MCF 10A (cell line): Measurements from ENCODE around the gene VAV3. TPM values are rescaled to one million over a fixed set of nuclear protein-coding genes. Genes with fewer than 3 reads are reported as not detected.
A peak's percentile ranks its signal among the peaks of the same experiment; 100 is the strongest.

ENCODE experiments used
- BruUV-seq: library from RNA; stranded (reverse); fragments of 400-500 nt; replicated peaks from 2 replicates; lab custom pipeline; 2021; lab: Mats Ljungman, UMichigan
- CTCF ChIA-PET: fragments of 300-600 bp; sonication (Branson Sonifier 250); formaldehyde crosslinking; extraction: SDS; loops from one replicate; lab custom pipeline; 2021; ENCODE audit warnings: antibody characterized with exemption, inconsistent platforms; lab: Yijun Ruan, JAX
- POLR2A ChIA-PET: fragments of 300-600, 350-650 bp; sonication (Branson Sonifier 250); formaldehyde crosslinking; extraction: SDS; loops from one replicate; lab custom pipeline; 2020; ENCODE audit warnings: antibody characterized with exemption, inconsistent platforms; lab: Yijun Ruan, JAX
- DNase-seq: peaks from one replicate; pipeline ENCODE4 v3.0.0-alpha.2; 2018; ENCODE audit not compliant: unreplicated experiment
- H3K27ac Mint-ChIP-seq: one replicate; pipeline ENCODE4 v1.8.0; 2022; ENCODE audit warnings: mild to moderate bottlenecking, low read depth, mixed read lengths; ENCODE audit not compliant: unreplicated experiment
- H3K27me3 Mint-ChIP-seq: one replicate; pipeline ENCODE4 v1.8.0; 2022; ENCODE audit warnings: mixed read lengths; ENCODE audit not compliant: insufficient read depth, unreplicated experiment
- H3K36me3 Mint-ChIP-seq: one replicate; pipeline ENCODE4 v1.8.0; 2022; ENCODE audit warnings: mild to moderate bottlenecking, moderate library complexity, mixed read lengths; ENCODE audit not compliant: insufficient read depth, unreplicated experiment
- H3K4me1 Mint-ChIP-seq: one replicate; pipeline ENCODE4 v1.8.0; 2022; ENCODE audit warnings: mixed read lengths; ENCODE audit not compliant: insufficient read depth, unreplicated experiment
- H3K4me3 Mint-ChIP-seq: one replicate; pipeline ENCODE4 v1.8.0; 2022; ENCODE audit warnings: mild to moderate bottlenecking, moderate library complexity, mixed read lengths; ENCODE audit not compliant: unreplicated experiment
- H3K9me3 Mint-ChIP-seq: one replicate; pipeline ENCODE4 v1.8.0; 2022; ENCODE audit warnings: mixed read lengths; ENCODE audit not compliant: unreplicated experiment
- CTCF ChIP-seq: fragments of 200-600 bp; IDR thresholded peaks from one replicate; pipeline ENCODE4 v1.8.0; 2022; ENCODE audit warnings: antibody characterized with exemption, mild to moderate bottlenecking; ENCODE audit not compliant: unreplicated experiment
- intact Hi-C: fragments of 100-400 bp; cut with micrococcal nuclease; formaldehyde crosslinking; loops from 2 replicates; pipeline ENCODE4 v1.14.1; 2022
- microRNA-seq: library from miRNA; unstranded; fragments of <30 nt; microRNA quantifications from one replicate; pipeline ENCODE4 v1.2.0, GENCODE V29; 2022
- total RNA-seq: library from RNA; stranded (reverse); gene quantifications from 2 replicates; pipeline ENCODE4 v1.2.3, GENCODE V29; 2022

Gene VAV3
- total RNA-seq, 1 experiment from 2014 or later, result 2.0 TPM

- H3K27me3 Mint-ChIP-seq, result no peaks in the 10 kb centered on the region
- peak overlapping the region; percentile 49 for H3K27ac Mint-ChIP-seq
- H3K4me3 Mint-ChIP-seq, result no peak overlapping the region
- BruUV-seq, result no TSS peak
- DNase-seq, result peak; percentile 40
- no peaks in the 10 kb centered on the region for H3K9me3 Mint-ChIP-seq
- POLR2A ChIA-PET, result interaction anchor here (1.1 to 1.5 kb wide), 3 partner anchors 9 to 47 kb away, joined by 3 read pairs; no protein-coding TSS in a partner anchor
- TF ChIP-seq CTCF, result no peak
- CTCF ChIA-PET, result interaction anchor here (0.6 to 10.7 kb wide), 8 partner anchors 19 to 252 kb away, joined by 3 to 240 read pairs (median 4); no protein-coding TSS in a partner anchor
- intact Hi-C loops, result no loop called here
- H3K4me1 Mint-ChIP-seq, result peaks cover 21% of the 10 kb centered on the region
- H3K36me3 Mint-ChIP-seq, result no peaks in the 10 kb centered on the region
Observed at GRCh38 chr1:107525145-107525544, 439.8 kb downstream of the VAV3 start.

- no TSS peak for BruUV-seq
- intact Hi-C loops, result no loop called here
- POLR2A ChIA-PET, result no interaction called here
Observed at GRCh38 chr1:107524301-107524700, 440.7 kb downstream of the VAV3 start.

GRCh38 chr1:107523736-107524135 lies 441.2 kb downstream of the VAV3 start:
- Mint-ChIP-seq H3K27ac (no peak overlapping the region), H3K4me3 (no peak overlapping the region), H3K27me3 (no peaks in the 10 kb centered on the region), H3K4me1 (peaks cover 12% of the 10 kb centered on the region), H3K36me3 (no peaks in the 10 kb centered on the region), H3K9me3 (no peaks in the 10 kb centered on the region)
- ChIA-PET CTCF (interaction anchor here (0.7 to 10.7 kb wide), 3 partner anchors 90 to 250 kb away, joined by 3 to 240 read pairs (median 223); no protein-coding TSS in a partner anchor), POLR2A (no interaction called here)
- intact Hi-C loops, result no loop called here
- BruUV-seq, result no TSS peak
- DNase-seq, result no peak
- no peak for TF ChIP-seq CTCF

More at GRCh38 chr1:107524301-107524700, 440.7 kb downstream of the VAV3 start:
- DNase-seq, result no peak
- TF ChIP-seq CTCF, result no peak
- CTCF ChIA-PET, result interaction anchor here (0.7 to 10.7 kb wide), 3 partner anchors 91 to 251 kb away, joined by 3 to 240 read pairs (median 223); no protein-coding TSS in a partner anchor
- no peak overlapping the region for H3K4me3 Mint-ChIP-seq
- H3K27ac Mint-ChIP-seq, result no peak overlapping the region
- peaks cover 12% of the 10 kb centered on the region for H3K4me1 Mint-ChIP-seq
- H3K36me3 Mint-ChIP-seq, result no peaks in the 10 kb centered on the region
- no peaks in the 10 kb centered on the region for H3K9me3 Mint-ChIP-seq
- H3K27me3 Mint-ChIP-seq, result no peaks in the 10 kb centered on the region

GRCh38 chr1:107523061-107523460 lies 441.9 kb downstream of the VAV3 start:
- TF ChIP-seq CTCF, result no peak
- Mint-ChIP-seq H3K4me3 (no peak overlapping the region), H3K36me3 (no peaks in the 10 kb centered on the region), H3K27ac (no peak overlapping the region), H3K27me3 (no peaks in the 10 kb centered on the region), H3K4me1 (peaks cover 12% of the 10 kb centered on the region), H3K9me3 (no peaks in the 10 kb centered on the region)
- CTCF ChIA-PET, result interaction anchor here (0.7 to 10.7 kb wide), 2 partner anchors 32 to 90 kb away, joined by 3 to 240 read pairs; no protein-coding TSS in a partner anchor
- intact Hi-C loops, result no loop called here
- no peak for DNase-seq
- BruUV-seq, result no TSS peak
- POLR2A ChIA-PET, result no interaction called here

Small RNA genes within 50 kb of the gene (microRNA-seq; reads per million reads assigned to microRNA genes)
- gene MIR7852, result not detected

Other genes starting within 250 kb of the VAV3 start
- 21.0 and 28.3 TPM in 2 replicates for gene SLC25A24, start 235.2 kb upstream of the VAV3 start, total RNA-seq